HUES48 (cell line): ENCODE measurements around the gene ZMYM4.
"Not testable (repeated sequence)": the region's sequence is repeated elsewhere in the genome, so short reads cannot be mapped to it uniquely, and the experiment has no call there.

Experiments used
- H3K27ac ChIP-seq: one replicate; pipeline ENCODE4 v1.7.0; 2013; ENCODE audit warnings: low read depth, low read length, inconsistent platforms
- H3K27me3 ChIP-seq: 2 replicates; pipeline ENCODE4 v1.6.1; 2013; ENCODE audit warnings: mild to moderate bottlenecking, low read length; ENCODE audit not compliant: control insufficient read depth, insufficient read depth
- H3K36me3 ChIP-seq: 2 replicates; pipeline ENCODE4 v1.6.1; 2013; ENCODE audit warnings: low read length; ENCODE audit not compliant: control insufficient read depth, insufficient read depth
- H3K4me1 ChIP-seq: 2 replicates; pipeline ENCODE4 v1.6.1; 2013; ENCODE audit warnings: mild to moderate bottlenecking, low read length; ENCODE audit not compliant: control insufficient read depth, insufficient read depth
- H3K4me3 ChIP-seq: 2 replicates; pipeline ENCODE4 v1.5.1; 2013; ENCODE audit warnings: mild to moderate bottlenecking, low read depth, low read length
- H3K9ac ChIP-seq: 2 replicates; pipeline ENCODE4 v1.6.1; 2013; ENCODE audit warnings: mild to moderate bottlenecking, low read depth, low read length, moderate library complexity
- H3K9me3 ChIP-seq: 2 replicates; pipeline ENCODE4 v1.6.1; 2013; ENCODE audit warnings: low read length; ENCODE audit not compliant: control insufficient read depth, insufficient read depth

Gene ZMYM4

DNA sequence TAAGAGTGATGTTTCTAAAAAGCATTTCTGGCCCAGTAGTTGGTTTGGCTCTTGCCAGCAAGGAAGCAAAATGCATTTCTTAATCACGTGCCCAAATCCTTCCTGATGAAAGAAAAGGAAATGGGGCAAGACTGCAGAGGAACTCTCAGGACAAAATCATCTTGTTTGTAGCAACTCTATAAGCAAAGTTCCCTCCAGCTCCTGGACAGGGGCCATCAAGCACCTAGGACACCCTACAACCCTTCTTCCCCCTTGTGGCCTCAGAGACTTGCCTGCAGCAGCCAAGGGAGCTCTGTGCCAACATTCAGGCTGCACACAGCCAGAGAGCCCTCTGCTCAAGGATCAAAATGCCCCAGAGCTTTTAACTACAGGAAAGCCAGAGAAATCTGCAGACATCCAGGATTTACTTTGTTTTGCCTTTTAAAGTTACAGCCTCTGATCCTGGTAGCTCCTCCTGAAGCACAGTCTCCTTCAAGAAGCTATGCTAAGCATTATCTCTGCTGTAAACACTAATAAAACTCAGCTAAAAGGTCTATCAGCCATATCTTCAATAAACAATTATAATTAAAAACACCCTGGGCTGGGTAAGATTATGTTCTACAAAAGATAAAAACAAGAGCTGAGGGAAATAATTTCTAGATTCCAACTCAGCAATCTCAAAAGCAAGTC is 183.7 kb downstream of the ZMYM4 start:
- Histone ChIP-seq H3K36me3 (peaks cover 86% of the 10 kb centered on the region), H3K4me1 (no peaks in the 10 kb centered on the region), H3K27me3 (no peaks in the 10 kb centered on the region), H3K9me3 (no peaks in the 10 kb centered on the region), H3K9ac (no peak overlapping the region), H3K27ac (no peak overlapping the region), H3K4me3 (no peak overlapping the region)

DNA sequence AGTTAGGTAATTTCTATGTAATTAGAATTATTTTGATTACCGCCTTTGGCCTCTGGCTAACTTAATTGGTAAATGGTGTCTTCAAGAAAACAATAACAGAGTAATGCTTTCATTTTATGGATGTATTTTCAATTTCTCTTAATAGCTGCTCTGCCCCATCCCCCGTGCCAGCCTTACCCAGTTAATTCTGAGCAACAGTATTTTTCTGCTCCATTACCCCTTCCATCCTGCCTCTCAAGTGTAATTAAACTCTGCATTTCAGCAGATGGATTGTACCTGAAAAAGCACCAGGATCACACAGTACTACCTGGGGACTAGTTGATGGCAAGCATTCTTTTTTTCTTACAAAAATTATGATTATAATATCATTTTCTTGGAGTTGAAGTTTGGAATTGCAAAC is 184.5 kb downstream of the ZMYM4 start:
- no peaks in the 10 kb centered on the region for H3K9me3 ChIP-seq
- no peak overlapping the region for H3K4me3 ChIP-seq
- no peaks in the 10 kb centered on the region for H3K27me3 ChIP-seq
- no peak overlapping the region for H3K27ac ChIP-seq
- H3K9ac ChIP-seq = no peak overlapping the region
- no peaks in the 10 kb centered on the region for H3K4me1 ChIP-seq
- peaks cover 81% of the 10 kb centered on the region for H3K36me3 ChIP-seq

- H3K36me3 ChIP-seq = peaks cover 76% of the 10 kb centered on the region
- no peaks in the 10 kb centered on the region for H3K4me1 ChIP-seq
- no peaks in the 10 kb centered on the region for H3K9me3 ChIP-seq
- no peaks in the 10 kb centered on the region for H3K27me3 ChIP-seq
- no peak overlapping the region for H3K4me3 ChIP-seq
- H3K27ac ChIP-seq = no peak overlapping the region
- H3K9ac ChIP-seq = no peak overlapping the region
Measured at GRCh38 chr1:35454176-35454575, 185.7 kb downstream of the ZMYM4 start.

DNA sequence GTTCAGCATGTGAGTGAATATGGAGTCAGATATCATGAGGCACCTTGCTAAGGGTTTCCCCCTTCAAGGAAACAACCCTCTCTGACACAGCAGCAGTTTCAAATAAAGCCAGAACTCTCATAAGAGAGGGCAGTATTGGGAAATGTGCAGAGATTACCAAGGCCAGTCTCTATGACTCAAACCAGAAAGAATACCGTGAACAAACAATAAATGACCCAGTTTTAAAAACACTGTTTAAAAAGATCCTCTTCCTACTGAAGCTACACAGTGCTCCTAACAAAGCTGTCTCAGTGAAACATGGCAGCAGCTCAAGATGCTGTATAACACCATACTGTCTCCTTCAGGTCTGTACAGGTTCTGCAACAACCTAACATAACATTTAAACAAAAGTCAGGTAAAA is 186.1 kb downstream of the ZMYM4 start:
- Histone ChIP-seq H3K9ac (no peak overlapping the region), H3K4me1 (no peaks in the 10 kb centered on the region), H3K36me3 (peaks cover 72% of the 10 kb centered on the region), H3K27ac (no peak overlapping the region), H3K9me3 (no peaks in the 10 kb centered on the region), H3K27me3 (no peaks in the 10 kb centered on the region), H3K4me3 (no peak overlapping the region)

- Histone ChIP-seq H3K27ac (no peak overlapping the region), H3K9ac (no peak overlapping the region), H3K27me3 (no peaks in the 10 kb centered on the region), H3K4me1 (no peaks in the 10 kb centered on the region), H3K4me3 (no peak overlapping the region), H3K9me3 (peaks cover 14% of the 10 kb centered on the region), H3K36me3 (peaks cover 70% of the 10 kb centered on the region)
Measured at GRCh38 chr1:35460796-35461195, 192.3 kb downstream of the ZMYM4 start.

DNA sequence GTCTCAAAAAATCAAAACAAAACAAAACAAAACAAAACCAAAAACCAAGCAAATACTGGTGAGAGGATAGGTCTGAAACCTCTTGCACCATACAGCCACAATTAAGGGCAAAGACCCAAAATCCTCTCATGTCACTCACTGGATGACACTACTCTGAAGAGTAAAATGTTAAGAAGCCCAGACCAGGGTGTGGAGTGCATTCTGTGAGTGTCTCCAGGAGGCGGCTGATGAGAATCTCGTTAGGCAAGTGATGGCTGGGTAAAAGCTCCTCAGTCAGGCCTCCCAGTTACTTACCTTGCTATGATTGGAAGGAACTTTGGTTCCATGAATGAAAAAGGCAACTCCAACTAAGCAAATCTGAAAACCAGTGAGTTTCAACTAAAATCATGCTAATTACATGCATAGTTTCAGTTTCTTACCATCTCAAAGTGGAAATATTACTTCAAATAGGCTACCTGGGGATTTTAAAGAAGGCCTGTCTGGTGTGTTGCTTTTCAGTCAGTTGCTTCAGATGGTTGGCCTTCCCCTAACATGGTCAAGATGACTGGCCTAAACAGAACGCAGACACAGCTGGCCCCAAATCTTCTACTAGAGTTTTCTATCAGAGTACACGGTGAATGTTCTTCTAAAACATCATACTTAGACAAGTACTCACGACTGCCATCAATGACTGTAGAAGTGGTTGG is 193.6 kb downstream of the ZMYM4 start:
- peaks cover 74% of the 10 kb centered on the region for H3K36me3 ChIP-seq
- H3K9me3 ChIP-seq = peaks cover 19% of the 10 kb centered on the region
- no peak overlapping the region for H3K9ac ChIP-seq

GRCh38 chr1:35463232-35463631 is 194.7 kb downstream of the ZMYM4 start:
- Histone ChIP-seq H3K9me3 (peaks cover 19% of the 10 kb centered on the region), H3K9ac (no peak overlapping the region), H3K36me3 (peaks cover 75% of the 10 kb centered on the region), H3K27me3 (no peaks in the 10 kb centered on the region), H3K27ac (no peak overlapping the region), H3K4me1 (no peaks in the 10 kb centered on the region), H3K4me3 (no peak overlapping the region)

More for the DNA sequence above, 193.6 kb downstream of the ZMYM4 start:
- H3K4me3 ChIP-seq = no peak overlapping the region
- H3K27ac ChIP-seq = no peak overlapping the region
- H3K4me1 ChIP-seq = no peaks in the 10 kb centered on the region
- no peaks in the 10 kb centered on the region for H3K27me3 ChIP-seq

GRCh38 chr1:35463749-35464148 is 195.2 kb downstream of the ZMYM4 start:
- H3K4me3 ChIP-seq, H3K27me3 ChIP-seq, H3K4me1 ChIP-seq, H3K27ac ChIP-seq, H3K9ac ChIP-seq: not testable (repeated sequence)
- Histone ChIP-seq H3K9me3 (peaks cover 19% of the 10 kb centered on the region), H3K36me3 (peaks cover 77% of the 10 kb centered on the region)

- peaks cover 7% of the 10 kb centered on the region for H3K4me1 ChIP-seq
- no peak overlapping the region for H3K9ac ChIP-seq
- H3K27me3 ChIP-seq = no peaks in the 10 kb centered on the region
- H3K27ac ChIP-seq = no peak overlapping the region
- no peak overlapping the region for H3K4me3 ChIP-seq
- H3K36me3 ChIP-seq = peaks cover 78% of the 10 kb centered on the region
- peaks cover 19% of the 10 kb centered on the region for H3K9me3 ChIP-seq
Measured at GRCh38 chr1:35466120-35466519, 197.6 kb downstream of the ZMYM4 start.

DNA sequence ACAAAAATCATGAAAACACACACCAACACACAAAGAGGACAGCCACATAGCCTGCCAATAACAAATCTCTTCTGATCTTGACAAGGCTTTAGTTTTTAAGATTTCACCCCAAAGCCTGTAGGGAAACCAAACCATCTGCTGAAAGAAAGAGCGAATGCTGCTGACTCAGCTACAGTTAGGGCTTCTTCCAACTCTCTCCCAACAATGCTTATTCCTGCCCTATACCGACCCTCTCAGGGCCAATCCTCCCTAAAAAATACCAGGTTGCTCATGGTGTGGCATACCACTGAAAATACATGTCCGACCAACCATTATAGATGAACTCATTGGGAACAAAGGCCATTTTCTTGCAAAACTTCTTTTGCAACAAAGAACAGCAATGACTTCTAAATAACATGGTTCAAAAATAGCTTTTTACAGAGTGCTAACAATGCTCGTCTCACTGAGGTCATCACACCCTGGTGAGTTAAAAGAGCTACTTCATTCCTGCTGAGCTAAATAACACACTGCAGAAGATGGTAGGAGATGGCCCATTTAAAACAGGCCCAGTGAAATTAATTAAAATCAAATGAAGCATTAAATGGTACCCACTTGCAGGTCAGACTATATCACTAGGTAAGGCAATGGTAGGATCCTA is 202.6 kb downstream of the ZMYM4 start:
- H3K9ac ChIP-seq = peak overlapping the region; percentile 56; the same call in 1 of the 2 replicates
- H3K4me1 ChIP-seq = peaks cover 18% of the 10 kb centered on the region
- H3K36me3 ChIP-seq = peaks cover 66% of the 10 kb centered on the region
- H3K27me3 ChIP-seq = no peaks in the 10 kb centered on the region
- H3K4me3 ChIP-seq = no peak overlapping the region
- peaks cover 4% of the 10 kb centered on the region; the same call in 1 of the 2 replicates for H3K9me3 ChIP-seq
- peak overlapping the region; percentile 95 for H3K27ac ChIP-seq
